ENCODE measurements around the gene PPP6R2.
A peak's percentile ranks its signal among the peaks of the same experiment; 100 is the strongest.

PPP6R2 gene

GRCh38 chr22:50468626-50469025, 125.5 kb downstream of the PPP6R2 start:
- no peak for DNase-seq (ENCODE audit: low read depth)

GRCh38 chr22:50469377-50470305, 126.5 kb downstream of the PPP6R2 start:
- DNase-seq (ENCODE audit: low read depth) = peak; percentile 99

- DNase-seq (ENCODE audit: low read depth) = no peak
Measured at GRCh38 chr22:50470491-50470890, 127.4 kb downstream of the PPP6R2 start.

GRCh38 chr22:50471197-50471847, 128.2 kb downstream of the PPP6R2 start:
- DNase-seq (ENCODE audit: low read depth) = no peak

- no peak for DNase-seq (ENCODE audit: low read depth)
Measured at GRCh38 chr22:50471962-50472361, 128.8 kb downstream of the PPP6R2 start.

GRCh38 chr22:50473088-50473487, 130.0 kb downstream of the PPP6R2 start:
- DNase-seq (ENCODE audit: low read depth) = peak; percentile 30

- no peak for DNase-seq (ENCODE audit: low read depth)
Measured at GRCh38 chr22:50473855-50474671, 130.9 kb downstream of the PPP6R2 start.

GRCh38 chr22:50474710-50475651, 131.9 kb downstream of the PPP6R2 start, which contains the start of gene SBF1:
SBF1 (minus strand) TSS chr22:50475035; CDS start chr22:50474840, 195 bp downstream.
- peak; percentile 84 for DNase-seq (ENCODE audit: low read depth)

GRCh38 chr22:50475652-50476002, 132.5 kb downstream of the PPP6R2 start:
- DNase-seq (ENCODE audit: low read depth) = no peak

- no peak for DNase-seq (ENCODE audit: low read depth)
Measured at GRCh38 chr22:50476868-50477267, 133.7 kb downstream of the PPP6R2 start.

GRCh38 chr22:50477923-50478322, 134.8 kb downstream of the PPP6R2 start:
- no peak for DNase-seq (ENCODE audit: low read depth)

GRCh38 chr22:50479721-50480120, 136.6 kb downstream of the PPP6R2 start:
- no peak for DNase-seq (ENCODE audit: low read depth)

- no peak for DNase-seq (ENCODE audit: low read depth)
Measured at GRCh38 chr22:50481045-50481439, 137.9 kb downstream of the PPP6R2 start.

- peak; percentile 37 for DNase-seq (ENCODE audit: low read depth)
Measured at GRCh38 chr22:50481440-50482106, 138.4 kb downstream of the PPP6R2 start, which contains the start of gene ADM2. ADM2 (plus strand) TSS chr22:50481543; CDS start chr22:50481848, 305 bp downstream.

GRCh38 chr22:50482107-50483074, 139.3 kb downstream of the PPP6R2 start:
- no peak for DNase-seq (ENCODE audit: low read depth)

GRCh38 chr22:50483106-50483505, 140.0 kb downstream of the PPP6R2 start:
- DNase-seq (ENCODE audit: low read depth) = no peak

- DNase-seq (ENCODE audit: low read depth) = no peak
Measured at GRCh38 chr22:50483556-50483955, 140.4 kb downstream of the PPP6R2 start.

GRCh38 chr22:50483977-50484853, 141.1 kb downstream of the PPP6R2 start:
- no peak for DNase-seq (ENCODE audit: low read depth)

Data from activated gamma-delta T cell treated with anti-CD3 and anti-CD28 coated beads, Interleukin-2, amount 50 U/mL, for 16 hours (primary cell).